Body of pancreas (tissue), 4 donors: ENCODE data around the gene CDH4.

Experiments used
- CTCF ChIP-seq, 7 experiments: fragments of 450-650 bp in 4 of 7; fragments of 200-600 bp in 3 of 7; sonication (generic) in 3 of 7; IDR thresholded peaks; one replicate each; pipeline ENCODE4 v1.5.1; 2016 to 2019; ENCODE audit warnings: antibody characterized with exemption in 7 of 7
- POLR2A ChIP-seq, 3 donors: fragments of 450-650 bp; IDR thresholded peaks; one replicate each; pipeline ENCODE4 v1.6.1; 2016; ENCODE audit warnings: antibody characterized with exemption in 3 of 3, mild to moderate bottlenecking in 2 of 3

- TF ChIP-seq CTCF (IDR thresholded peaks at IDR 0.05), result no peak
- no peak for TF ChIP-seq POLR2A (IDR thresholded peaks at IDR 0.05)
Measured at GRCh38 chr20:61600016-61600415, 348.0 kb downstream of the CDH4 start.
